ENCODE measurements around the gene SERBP1.
"Not testable (repeated sequence)": the region's sequence is repeated elsewhere in the genome, so short reads cannot be mapped to it uniquely, and the experiment has no call there.

The SERBP1 gene

DNA sequence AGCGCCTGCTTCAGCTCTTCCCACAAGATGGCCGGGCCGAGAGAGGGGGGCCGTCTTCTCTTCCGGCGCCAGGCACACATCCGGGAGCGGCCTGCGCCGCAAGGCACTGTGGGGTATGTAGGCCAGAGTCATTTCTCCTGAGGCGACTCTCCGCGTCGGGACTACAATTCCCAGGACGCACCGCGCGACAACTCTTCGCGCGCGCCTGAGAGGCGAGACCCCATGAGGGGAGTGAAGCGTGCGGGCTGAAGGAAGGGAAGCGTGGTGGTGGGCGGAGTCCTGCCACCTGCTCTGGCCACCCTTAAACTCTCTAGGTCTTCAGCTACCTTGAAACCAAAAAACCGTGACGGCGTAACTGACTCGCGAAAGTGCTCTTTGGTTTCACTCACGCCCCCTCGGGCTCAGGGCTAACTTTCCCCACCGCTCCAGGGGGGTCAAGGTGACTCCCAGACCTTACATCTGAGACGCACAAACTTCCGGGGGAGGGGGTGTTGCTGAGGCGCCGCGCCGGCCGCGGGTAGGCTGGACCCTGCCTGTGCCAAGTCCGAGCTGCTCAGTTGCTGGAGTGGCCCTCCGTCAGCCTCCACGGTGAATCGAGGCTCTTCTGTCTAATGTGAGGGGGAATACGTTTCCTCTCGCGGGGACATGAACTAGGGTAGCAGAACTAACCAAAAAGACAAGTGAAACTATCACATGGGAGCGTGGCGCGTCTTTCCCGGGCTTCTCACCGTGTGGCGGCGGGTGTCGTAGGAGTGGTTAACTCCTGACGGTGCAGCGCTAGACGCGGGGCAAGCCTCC lies at the start of gene SERBP1:
TSS of gene SERBP1 (minus strand) at position 45 of the 798 bp plus-strand sequence. CDS start 102 bp downstream, outside the sequence.
- DNase-seq: peak; percentile 97

DNA sequence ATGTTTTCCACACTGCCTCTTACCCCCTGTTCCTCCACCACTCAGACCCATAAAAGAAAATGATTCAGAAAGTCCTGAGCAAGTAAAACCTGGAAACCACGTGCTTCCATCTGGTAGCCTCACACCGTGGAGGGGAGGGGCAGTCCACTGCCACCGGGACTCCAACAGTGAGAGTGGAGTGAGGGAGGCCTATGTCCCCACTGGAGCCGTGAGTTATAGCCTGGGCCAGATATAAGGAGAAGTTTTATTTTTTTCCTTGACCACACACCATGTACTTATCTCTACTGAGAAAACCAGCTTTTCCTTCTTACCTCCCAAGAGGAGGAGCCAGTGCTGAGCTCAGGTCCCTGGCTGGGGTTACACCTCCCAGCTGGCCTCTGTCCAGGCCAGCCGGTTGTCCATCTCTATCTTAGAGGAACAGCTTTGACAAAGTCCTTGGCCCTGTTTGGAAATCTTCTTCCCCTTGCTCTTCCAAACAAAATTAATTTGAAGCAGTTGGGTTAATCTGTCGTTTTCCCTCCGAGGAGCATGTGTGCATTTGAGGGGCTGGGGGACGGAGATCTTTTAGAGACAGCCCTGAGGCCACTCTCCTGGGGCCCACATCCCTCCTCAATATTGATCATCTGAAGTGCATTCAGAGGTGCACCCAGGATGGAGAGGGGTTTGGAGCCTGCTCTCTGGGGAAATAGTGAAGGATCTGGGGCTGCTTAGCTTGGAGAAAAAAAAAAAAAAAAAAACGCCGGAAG lies 49.1 kb upstream of the SERBP1 start:
- peak; percentile 52 for DNase-seq

DNA sequence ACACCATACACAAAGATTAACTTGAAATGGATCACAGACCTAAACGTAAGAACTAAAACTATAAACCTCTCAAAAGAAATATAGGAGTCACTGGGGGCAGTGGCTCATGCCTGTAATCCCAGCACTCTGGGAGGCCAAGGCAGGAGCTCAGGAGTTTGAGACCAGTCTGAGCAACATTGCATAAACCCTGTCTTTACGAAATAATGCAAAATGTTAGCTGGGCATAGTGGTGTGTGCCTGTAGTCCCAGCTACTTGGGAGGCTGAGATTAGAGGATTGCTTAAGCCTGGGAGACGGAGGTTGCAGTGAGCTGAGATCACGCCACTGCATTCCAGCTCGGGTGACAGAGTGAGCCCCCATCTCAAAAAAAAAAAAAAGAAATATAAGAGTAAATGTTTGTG lies 46.7 kb upstream of the SERBP1 start:
- no peak for DNase-seq

DNA sequence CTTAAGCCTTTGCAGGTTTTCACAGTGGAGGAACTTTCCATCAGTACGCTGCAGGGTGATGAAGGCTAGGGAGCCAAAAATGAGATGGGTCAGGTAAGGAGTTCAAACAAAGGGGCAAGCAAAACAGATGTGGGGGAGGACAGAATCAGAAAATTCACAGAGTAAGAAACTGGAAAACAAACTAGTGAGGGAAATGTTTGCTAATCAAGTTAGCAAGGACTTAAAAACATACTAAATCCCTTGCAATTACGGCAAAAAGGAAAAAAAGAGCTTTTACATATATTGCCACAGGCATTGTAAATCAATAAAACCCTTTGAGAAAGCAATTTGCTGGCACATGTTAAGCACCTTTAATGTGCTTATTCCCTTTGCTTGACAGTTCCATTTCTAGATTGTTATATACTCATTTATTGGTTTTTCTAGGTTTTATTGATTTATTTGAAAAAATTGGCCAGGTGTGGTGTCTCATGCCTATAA lies 45.8 kb upstream of the SERBP1 start:
- DNase-seq: no peak

DNA sequence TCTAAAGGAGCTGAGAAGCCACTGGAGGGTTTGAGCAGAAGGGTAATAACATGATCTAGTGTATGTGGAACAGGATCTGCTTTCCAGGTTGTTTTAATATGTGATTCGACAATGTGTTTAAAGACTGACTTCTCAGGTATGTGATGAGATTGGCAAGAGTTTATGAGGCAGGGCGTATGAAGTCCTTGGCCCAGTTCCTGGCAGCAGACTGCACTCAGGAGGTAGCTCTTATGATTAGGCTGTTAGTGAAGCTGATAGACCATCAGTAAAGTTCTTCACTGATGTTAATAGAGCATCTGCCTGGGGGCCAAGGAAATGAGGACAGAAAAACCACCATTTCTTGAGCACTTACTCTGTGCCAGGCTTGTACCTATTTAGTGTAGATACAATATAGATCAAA lies 41.9 kb upstream of the SERBP1 start:
- no peak for DNase-seq

DNA sequence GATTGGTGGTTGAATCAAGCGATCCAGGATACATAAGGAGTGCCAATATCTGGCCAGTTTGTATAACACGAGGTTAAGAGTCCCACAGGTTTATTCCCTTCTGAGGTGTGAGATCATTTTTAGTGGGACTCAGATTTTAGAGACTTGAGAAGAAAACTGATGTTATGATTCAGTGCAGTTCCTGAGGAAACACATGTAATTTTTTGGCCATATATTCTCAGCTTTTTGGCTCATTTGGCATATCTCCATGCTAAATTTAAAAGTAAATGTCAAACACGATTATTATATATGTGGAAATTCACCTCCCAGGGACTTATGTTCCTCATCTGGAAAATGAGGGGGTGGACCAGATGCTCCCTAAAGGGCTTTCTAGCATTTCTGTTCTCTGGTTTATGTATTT lies 39.2 kb upstream of the SERBP1 start:
- DNase-seq: no peak

DNA sequence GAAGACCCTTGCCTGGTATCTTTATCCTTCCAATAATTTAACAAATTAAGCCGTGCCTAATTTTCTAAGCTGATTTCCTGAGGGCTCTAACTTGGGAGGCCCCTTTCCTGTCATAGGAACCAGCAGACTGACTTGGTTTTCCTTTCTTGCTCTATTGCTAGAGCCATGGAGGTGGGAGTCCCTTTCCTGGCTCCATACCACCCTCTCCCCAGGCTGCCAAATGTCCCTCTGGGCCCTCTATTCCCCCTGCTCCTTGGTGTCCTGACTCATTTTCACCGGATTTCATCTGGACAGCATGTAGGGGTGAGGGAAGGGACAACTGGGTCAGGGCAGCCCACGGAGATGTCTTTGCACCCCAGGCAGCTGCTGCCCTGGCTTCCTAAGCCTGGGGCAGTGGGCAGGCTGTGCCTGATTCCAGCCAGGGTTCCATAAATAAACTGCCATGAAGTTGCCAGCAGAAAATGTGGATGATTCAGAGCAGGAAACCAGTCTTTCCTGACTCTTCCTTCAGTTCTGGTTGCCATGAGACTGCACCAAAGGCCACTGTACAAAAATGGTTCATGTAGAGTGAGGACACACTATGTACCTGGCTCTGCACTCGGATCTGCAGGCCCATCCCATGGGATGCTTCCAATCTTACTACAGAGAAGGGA lies 38.0 kb upstream of the SERBP1 start:
- DNase-seq: no peak

DNA sequence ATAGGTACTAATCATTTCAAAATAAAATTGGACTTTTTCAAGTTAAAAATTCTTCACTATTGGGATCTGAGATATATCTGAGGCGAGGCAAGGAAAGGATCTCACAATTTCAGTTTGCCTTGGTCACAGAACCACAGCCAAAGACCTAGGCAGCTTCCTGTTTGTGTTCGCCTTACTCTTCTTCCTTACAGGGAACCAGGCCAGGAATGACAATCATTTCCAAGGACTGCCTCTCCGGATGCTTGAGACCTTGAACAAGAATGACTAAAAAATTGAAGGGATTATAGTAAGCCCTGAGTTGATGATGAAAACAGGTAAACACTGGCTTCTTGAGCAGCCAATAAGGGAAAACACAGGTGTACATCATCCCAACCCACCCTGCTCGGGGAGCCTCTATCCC lies 35.2 kb upstream of the SERBP1 start:
- DNase-seq: no peak

DNA sequence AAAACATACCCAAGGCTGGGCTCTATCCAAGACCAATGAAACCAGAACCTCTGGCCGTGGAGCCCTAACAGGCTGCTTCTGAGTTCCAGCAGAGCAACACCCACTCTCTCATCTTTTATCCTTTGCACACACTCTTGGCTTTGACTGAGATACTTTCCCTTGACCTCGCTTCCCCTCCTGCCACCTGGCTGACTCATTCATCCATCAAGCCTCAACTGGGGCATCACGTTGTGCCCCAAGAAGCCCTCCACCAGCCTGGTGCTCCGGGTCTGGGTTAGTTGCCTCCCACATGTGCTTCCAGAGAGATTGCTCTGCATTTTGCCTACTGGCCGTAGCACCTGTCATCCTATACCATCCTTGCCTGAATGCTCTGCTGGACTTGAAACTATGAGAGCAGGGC lies 34.5 kb upstream of the SERBP1 start:
- DNase-seq: no peak

DNA sequence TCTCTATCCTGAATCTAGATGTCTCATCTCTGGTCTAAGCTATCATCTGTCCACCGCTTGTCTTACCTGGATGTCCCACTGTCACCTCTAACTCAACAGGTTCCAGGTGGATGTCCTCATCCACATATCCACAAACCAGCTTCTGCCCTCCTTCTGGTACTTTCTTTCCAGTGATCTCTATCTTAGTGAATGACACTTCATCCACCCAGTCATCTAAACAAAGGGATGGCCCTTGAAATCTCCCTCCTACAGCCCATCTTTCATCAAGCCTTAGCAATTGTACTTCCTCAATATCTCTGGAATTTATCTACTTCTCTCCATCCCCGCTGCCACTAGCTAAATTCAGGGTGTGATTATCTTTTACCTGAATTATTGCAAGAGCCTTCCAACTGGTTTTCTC lies 33.9 kb upstream of the SERBP1 start:
- DNase-seq: no peak

DNA sequence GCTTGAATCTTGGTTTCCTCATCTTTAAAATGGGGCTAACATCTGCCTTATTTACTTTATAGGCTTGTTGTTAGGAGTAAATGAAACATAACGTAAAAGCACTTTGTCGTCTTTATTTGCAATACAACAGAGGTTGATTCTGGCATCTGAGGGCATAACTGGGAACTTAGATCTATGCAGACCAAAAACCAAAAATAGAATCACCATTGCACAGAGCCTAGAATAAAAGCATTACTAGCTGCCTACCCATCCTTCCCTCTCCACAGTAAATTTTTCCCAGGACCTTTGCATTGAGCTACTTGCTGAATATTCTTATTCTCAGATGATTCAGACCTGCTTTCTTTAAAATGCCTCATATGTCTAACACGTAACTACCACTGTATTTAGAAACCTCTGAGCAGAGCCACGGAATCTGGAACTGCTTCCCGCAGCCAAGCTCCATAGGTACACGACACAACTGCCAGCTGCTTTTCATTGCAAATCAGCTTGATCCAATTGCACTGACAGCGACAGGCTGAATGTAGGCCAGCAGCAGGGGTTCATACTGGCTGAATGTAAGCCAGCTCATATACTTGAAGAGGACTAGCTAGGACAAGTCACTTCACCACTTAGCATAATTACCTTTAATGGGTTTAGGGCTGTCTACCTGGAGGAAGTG lies 33.2 kb upstream of the SERBP1 start:
- DNase-seq: peak; percentile 95

DNA sequence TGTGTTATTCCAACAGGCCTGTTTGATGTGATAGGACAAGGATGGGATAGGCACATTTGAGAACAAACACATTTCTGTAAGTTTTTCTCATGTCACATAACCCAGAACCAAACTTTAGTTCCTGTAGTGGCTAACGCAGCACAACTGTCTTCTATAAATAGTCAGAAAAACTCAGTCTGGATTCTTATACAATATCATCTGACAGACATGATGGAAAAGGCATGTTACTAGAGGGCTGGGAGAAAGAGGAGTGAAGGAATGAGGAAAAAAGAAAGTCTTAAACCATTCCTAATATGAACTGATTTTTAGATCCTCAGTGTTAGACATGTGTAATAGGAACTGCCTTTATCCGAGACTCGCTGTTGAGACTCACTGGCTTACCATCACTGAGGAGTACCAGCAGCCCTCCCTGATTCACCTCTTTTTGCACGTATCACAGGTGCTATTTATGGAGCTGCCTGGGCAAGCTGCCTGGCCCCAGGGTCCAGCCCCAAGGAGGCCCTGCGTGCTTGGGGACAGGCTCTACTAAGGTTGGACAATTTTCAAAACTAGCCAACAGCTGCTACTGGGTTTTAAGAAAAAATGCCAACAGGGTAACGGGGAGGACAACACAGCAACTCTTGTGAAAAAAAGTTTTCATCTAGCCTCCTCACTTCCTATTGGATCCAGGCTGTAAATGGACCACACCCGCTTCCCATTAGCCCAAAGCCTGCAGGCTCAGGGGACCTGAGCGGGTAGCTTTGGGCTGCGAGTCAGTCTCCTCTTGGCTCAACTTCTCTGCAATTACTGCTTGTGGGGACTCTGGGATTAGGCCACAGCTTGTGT lies 30.7 kb upstream of the SERBP1 start:
- peak; percentile 70 for DNase-seq

DNA sequence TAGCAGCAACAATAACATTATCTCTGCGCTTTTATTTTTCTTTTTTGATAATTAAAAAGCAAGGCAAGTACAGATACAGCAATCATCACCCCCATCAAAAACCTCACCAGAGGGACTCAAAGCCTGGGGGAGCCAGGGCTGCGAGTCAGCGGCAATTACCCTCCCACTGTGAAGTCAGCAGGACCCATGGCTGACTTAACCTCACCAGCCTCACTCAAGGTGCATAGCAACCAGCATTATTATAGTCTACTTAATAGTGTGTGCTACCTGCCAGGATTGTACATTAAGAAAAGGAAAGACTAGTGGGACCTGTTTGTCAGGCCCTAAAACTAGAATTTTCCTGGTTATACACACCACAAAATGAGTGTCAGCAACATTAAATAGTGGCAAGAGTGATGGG lies 28.9 kb upstream of the SERBP1 start:
- DNase-seq: peak; percentile 87

DNA sequence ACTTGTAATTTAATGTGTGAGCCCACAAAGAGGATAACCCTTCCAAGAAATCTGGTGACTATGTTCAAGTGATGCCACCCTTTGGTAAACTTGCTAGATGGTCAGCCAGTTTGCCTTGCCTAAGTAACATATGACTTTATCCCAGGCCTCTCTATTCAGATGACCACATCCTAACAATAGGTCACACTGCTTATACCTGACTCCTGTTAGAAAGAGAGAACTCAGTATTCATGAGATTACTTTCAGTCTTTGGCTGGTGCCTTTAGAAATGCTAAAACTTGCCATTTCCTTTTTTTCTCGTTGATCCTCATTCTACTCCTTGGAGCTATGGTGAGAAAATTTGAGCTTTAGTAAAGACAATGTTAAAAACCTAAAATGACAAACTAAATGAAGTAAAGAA lies 28.5 kb upstream of the SERBP1 start:
- no peak for DNase-seq

DNA sequence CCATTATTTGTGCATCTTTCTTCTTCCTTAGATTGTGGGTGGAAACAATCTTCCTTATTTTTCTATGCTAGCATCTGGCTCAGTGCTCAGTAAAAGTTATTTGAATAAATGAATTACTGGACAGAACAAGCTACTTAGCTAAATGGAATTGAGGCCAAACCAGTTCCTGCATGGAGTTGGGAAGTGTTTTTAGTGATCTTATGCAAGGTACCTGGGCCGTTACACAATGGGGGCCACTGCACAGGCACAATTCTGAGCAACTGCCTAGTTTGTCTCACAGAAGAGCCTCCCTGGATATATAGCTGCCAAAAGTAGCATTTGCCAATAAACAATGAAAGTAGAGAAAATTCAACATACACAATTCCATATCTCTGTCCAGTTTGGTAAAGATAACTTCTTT lies 27.0 kb upstream of the SERBP1 start:
- no peak for DNase-seq

DNA sequence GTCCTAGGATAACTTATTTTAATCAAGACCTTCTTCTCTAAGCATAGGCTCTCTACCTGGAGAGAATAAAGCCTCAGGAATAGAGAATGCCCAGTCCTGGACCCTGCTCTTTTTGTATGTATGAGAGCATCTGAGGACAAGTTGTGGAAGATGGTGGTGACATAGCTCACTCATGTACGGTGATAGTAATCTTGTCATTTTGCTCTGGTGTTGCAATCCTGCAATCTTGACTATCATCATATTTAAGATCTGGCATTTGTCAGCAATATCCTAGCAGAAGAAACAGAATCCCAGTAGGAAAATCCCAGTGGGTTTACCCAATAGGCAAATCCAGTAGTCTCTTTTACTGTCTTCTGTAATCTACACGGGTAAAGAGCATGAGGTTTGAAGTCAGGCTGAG lies 21.6 kb upstream of the SERBP1 start:
- DNase-seq: no peak

DNA sequence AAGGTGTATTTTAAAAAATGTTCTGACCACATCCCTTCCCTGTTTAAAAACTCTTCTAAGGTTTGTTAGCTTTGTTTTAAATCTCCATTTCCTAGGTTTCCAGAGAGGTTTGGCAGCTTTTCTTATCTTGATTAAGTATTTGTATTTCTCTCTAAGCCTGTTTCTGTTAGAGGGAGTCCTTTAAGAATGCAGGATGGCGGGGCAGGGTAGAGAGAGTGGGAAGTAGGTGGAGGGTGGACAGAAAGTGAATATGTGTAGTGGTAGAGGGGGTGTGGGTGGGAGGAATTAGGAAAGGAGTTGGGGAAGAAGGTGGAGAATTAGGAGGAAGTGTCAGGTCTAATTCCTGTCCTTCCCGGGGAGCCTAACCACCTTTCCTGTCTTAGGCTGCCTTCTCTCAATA lies 21.2 kb upstream of the SERBP1 start:
- DNase-seq: no peak

DNA sequence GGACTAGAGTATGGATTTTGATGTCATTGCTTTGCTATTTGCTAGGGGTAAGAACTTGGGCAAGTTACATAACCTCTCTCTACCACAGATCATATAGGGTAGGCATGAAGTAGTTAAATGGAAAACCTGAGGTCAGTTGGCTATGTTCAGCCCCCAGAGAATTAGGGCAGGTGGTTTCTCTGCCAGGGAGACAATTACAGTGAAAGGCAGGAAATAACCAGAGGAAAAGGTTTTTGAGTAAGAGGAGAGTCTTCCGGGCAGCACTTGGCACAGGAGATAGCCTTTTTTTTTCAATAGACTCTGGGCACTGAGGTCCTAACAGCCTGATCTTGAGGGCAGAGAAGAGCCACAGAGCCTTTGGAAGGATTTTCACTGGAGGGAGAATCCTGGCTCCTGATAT lies 16.7 kb upstream of the SERBP1 start:
- DNase-seq: peak; percentile 76

DNA sequence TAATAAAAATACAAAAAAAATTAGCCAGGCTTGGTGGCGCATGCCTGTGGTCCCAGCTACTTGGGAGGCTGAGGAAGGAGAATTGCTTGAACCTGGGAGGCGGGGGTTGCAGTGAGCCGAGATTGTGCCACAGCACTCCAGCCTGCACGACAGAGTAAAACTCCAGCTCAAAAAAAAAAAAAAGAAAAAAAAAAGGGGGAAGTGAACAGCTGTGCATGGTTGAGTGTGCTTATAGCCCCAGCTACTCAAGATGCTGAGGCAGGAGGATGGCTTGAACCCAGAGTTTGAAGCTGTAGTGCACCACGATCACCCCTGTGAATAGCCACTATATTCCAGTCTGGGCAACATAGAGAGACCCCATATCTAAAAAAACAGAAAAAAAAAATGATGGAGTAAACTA lies 15.8 kb upstream of the SERBP1 start:
- DNase-seq: not testable (repeated sequence)

DNA sequence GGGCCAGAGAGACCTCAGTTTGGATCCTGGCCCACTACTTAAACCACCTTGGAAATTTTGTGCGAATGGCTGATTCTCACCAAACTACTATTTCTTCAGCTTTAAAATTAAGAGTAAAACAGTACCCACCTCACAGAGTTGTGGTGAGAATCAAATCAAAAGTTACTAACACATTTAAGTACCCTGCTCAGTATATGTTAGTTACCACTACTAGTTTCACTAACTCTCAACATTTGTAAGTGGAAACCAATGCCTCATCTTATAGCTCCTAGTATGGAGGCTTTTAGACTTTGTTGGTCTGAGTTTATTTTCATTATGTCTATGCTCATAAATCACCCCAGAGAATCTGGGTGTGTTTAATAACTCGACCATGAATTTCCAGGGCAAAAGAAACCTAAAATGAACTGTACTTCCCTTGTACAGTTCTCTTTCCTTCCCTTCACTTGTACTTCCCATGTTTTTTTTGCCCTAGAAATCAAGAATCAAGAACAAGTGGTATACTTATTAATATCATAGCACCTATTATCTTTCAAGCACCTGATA lies 11.6 kb upstream of the SERBP1 start:
- DNase-seq: no peak

DNA sequence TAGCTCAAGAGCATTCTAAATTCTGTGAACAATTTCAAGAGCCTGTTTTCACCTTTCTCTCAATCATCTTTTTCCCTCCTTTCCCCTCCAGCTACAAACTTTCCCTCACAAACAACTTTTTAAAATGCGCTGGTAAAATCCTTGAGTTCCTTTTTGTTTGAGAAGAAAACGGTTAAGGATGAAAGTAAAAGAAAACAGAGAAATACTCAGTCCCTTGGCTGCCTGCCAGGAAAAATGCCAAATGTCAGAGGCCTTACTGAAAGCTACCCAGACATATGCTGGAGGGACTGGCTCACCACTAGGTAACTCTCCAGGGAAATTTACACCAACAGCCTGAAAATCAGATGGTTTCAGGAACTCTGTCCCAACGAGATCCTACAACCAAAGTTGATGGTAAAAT lies 11.0 kb upstream of the SERBP1 start:
- DNase-seq: peak; percentile 69

DNA sequence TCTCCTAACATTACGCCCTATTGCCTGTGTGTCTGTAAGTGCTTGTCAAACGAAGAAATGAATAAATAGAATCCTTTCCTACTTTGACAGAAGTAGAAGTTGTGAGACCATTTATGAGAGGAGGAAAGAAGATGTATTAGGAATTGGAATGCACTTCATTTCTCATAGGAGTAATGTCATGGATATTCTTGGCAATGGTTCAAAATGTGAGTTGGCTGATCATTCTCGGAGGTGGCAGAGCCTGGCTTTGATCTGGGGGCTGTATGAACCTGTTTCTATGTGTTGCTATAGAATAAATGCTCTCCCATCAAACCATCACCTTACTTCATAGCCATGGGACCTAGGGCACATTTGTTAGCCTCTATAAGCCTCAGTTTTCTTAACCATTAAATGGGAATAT lies 10.1 kb upstream of the SERBP1 start:
- DNase-seq: peak; percentile 7

All from NCI-H69 (cell line).